ENCODE results near the gene NRCAM. TPM values are rescaled to one million over a fixed set of nuclear protein-coding genes. Genes with fewer than 3 reads are reported as not detected.

The NRCAM gene
- total RNA-seq, 4 donors from 2014 or later, result 0.85 to 4.1 (median 2.6) TPM

DNA sequence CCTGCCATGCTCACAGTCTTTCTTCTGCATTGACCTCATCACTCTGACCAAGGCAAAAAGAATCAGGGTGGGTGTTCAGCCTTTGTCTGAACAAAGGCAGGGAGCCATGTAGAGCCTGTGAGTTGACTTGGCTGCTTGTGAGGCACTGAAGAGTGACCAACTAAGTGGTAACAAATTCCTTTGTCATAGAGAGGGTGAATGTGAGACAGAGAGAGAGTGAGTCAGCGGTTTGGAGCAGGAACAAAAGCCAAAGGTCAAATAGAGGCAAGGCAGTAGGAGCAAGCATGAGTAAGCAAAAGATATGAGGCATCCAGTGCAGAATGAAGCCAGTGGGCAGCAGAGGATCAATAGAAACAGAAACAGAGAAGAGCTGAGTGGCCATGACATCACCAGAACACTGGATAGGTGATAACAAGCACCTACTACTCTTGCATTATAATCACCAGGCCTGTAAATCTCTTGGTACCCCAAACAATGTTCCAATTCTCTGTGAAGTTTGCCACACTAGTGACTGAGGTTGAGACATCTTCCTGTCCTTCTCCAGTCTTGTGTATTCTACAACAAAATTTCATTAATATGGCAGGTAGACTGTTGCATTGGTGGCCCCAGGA is 209.9 kb downstream of the NRCAM start:
- no peak overlapping the region for H3K4me3 ChIP-seq
- H3K36me3 ChIP-seq, result no peaks in the 10 kb centered on the region
- H3K27ac ChIP-seq, result no peak overlapping the region
- TF ChIP-seq CTCF (IDR thresholded peaks at IDR 0.05) (peak in 2 of 6 experiments; percentile 30 to 37), POLR2A (IDR thresholded peaks at IDR 0.05) (no peak)
- no peaks in the 10 kb centered on the region for H3K27me3 ChIP-seq
- H3K4me1 ChIP-seq, result no peaks in the 10 kb centered on the region
- peak in 2 of 3 donors; percentile 46 to 63 for DNase-seq
- no peaks in the 10 kb centered on the region for H3K9me3 ChIP-seq

DNA sequence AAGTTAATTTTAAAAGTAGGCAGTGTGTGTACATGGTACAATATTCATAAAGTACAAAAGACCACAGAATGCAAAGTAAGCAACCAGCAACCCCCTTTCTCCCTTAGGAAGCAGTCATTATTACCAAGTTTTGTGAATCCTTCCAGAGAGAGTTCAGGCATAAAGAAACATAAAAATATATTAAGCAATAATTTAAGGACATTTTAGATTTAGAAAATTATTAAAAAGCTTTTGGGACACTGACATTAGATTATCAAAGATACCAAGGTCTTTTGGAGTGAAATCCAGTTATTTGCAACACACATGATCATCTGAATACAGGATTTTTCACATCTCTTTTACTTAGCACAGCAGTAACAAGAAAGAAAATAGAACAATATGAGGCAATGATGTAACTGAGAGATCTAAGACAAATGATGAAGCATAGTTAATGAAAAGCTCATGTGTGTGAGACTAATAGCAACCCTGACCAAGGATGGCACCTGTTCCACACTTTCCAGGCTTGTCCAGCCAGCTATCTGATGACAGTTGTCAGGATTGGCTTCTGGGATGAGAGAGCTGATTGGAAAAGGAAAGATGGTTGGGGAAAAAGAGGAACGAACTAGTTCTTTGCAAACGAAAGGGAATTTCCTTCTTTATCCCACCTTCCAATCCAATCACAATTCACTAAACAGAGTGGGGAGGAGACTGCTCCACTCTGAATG is 210.6 kb downstream of the NRCAM start:
- no peaks in the 10 kb centered on the region for H3K36me3 ChIP-seq
- H3K4me1 ChIP-seq, result no peaks in the 10 kb centered on the region
- H3K4me3 ChIP-seq, result no peak overlapping the region
- H3K27ac ChIP-seq, result no peak overlapping the region
- no peaks in the 10 kb centered on the region for H3K27me3 ChIP-seq
- DNase-seq, result no peak
- no peak for TF ChIP-seq POLR2A (IDR thresholded peaks at IDR 0.05)
- TF ChIP-seq CTCF (IDR thresholded peaks at IDR 0.05), result no peak
- no peaks in the 10 kb centered on the region for H3K9me3 ChIP-seq

DNA sequence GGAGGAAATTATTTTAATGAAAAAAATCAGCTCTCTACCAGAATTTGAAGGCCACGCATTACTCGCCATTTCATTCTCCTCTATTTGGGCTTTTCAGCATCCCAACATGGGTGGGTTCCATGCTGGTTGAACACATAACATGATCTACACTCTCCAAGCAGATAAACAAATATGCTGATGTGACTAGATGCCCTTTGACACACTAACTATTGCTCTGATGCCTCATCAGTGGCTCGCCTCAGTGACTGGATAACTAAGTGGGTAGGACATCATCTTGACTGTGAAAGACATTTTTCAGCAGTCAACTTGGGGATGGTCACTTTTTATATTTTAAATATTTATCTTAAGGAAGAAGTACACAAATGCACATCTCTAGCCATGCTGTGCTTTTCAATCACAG is 212.1 kb downstream of the NRCAM start:
- no peak for DNase-seq
- Histone ChIP-seq H3K4me3 (no peak overlapping the region), H3K9me3 (no peaks in the 10 kb centered on the region), H3K36me3 (no peaks in the 10 kb centered on the region), H3K4me1 (no peaks in the 10 kb centered on the region), H3K27ac (no peak overlapping the region), H3K27me3 (no peaks in the 10 kb centered on the region)
- TF ChIP-seq CTCF (IDR thresholded peaks at IDR 0.05) (no peak), POLR2A (IDR thresholded peaks at IDR 0.05) (no peak)

GRCh38 chr7:108239501-108240225 is 216.6 kb downstream of the NRCAM start:
- Histone ChIP-seq H3K27me3 (no peaks in the 10 kb centered on the region), H3K36me3 (no peaks in the 10 kb centered on the region)

More at GRCh38 chr7:108239501-108240225, 216.6 kb downstream of the NRCAM start:
- Histone ChIP-seq H3K4me1 (peaks cover 0 to 8% (median 1%) of the 10 kb centered on the region in 4 donors), H3K27ac (no peak overlapping the region), H3K4me3 (no peak overlapping the region), H3K9me3 (no peaks in the 10 kb centered on the region)
- DNase-seq, result no peak
- TF ChIP-seq CTCF (IDR thresholded peaks at IDR 0.05) (no peak), POLR2A (IDR thresholded peaks at IDR 0.05) (no peak)
